Stomach (tissue), 4 donors: Measurements from ENCODE around the gene SRGN.

Experiments
- CTCF ChIP-seq, 7 experiments: fragments of 450-650 bp in 4 of 7; fragments of 200-600 bp in 3 of 7; sonication (generic) in 3 of 7; IDR thresholded peaks; one replicate each; pipeline ENCODE4 v1.5.1; 2016 to 2019; ENCODE audit warnings: antibody characterized with exemption in 7 of 7, control low read depth in 2 of 7, mild to moderate bottlenecking in 1 of 7
- POLR2A ChIP-seq, 4 donors: fragments of 450-650 bp; IDR thresholded peaks; one replicate each; pipeline ENCODE4 v1.6.1; 2016; ENCODE audit warnings: antibody characterized with exemption in 4 of 4, control low read depth in 2 of 4, mild to moderate bottlenecking in 1 of 4, moderate library complexity in 1 of 4
- POLR2AphosphoS5 ChIP-seq, 3 donors: sonication (generic); formaldehyde crosslinking; IDR thresholded peaks; one replicate each; pipeline ENCODE4 v1.6.1; 2016; ENCODE audit warnings: antibody characterized with exemption in 3 of 3

DNA sequence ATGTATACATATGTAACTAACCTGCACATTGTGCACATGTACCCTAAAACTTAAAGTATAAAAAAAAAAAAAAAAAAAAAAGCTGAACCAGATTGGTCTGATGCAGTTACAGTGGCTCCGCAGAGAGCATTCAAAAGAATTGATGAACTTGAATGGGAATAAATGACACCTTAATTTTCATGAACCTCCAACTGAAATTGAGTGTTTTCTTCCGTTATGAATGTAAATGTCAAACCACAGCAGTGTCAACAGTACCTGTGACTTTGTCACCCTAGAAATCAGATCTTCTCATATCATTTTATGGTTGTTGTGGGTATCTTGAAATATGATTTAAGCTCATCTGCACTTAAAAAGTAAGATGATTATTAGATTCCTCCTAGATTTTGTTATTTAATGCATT lies 32.7 kb upstream of the SRGN start:
- TF ChIP-seq CTCF (IDR thresholded peaks at IDR 0.05) (no peak), POLR2AphosphoS5 (IDR thresholded peaks at IDR 0.05) (no peak), POLR2A (IDR thresholded peaks at IDR 0.05) (no peak)
